HTR-8/SVneo (cell line): ENCODE measurements around the gene PLEKHA6.

ENCODE experiments used
- DNase-seq: peaks from one replicate; pipeline ENCODE4 v3.0.0; 2011; ENCODE audit warnings: low spot score, mixed read lengths; ENCODE audit not compliant: insufficient read length
- FAIRE-seq: peaks from 2 replicates; lab custom pipeline; 2011; peaks lifted over from hg19 to GRCh38; lab: Jason Lieb, UNC

PLEKHA6 gene

GRCh38 chr1:204176049-204176448, 183.7 kb downstream of the PLEKHA6 start:
- no peak for DNase-seq
- FAIRE-seq, result no peak

GRCh38 chr1:204174958-204175357, 184.8 kb downstream of the PLEKHA6 start:
- DNase-seq (no peak), FAIRE-seq (no peak)

GRCh38 chr1:204172404-204173029, 187.2 kb downstream of the PLEKHA6 start:
- no peak for DNase-seq

GRCh38 chr1:204171751-204172178, 188.0 kb downstream of the PLEKHA6 start:
- peak; percentile 26 for FAIRE-seq

More at GRCh38 chr1:204172404-204173029, 187.2 kb downstream of the PLEKHA6 start:
- no peak for FAIRE-seq

GRCh38 chr1:204170494-204171155, 189.1 kb downstream of the PLEKHA6 start:
- FAIRE-seq (peak; percentile 48), DNase-seq (no peak)

More at GRCh38 chr1:204171751-204172178, 188.0 kb downstream of the PLEKHA6 start:
- no peak for DNase-seq

GRCh38 chr1:204169858-204170257, 189.9 kb downstream of the PLEKHA6 start:
- DNase-seq (no peak), FAIRE-seq (peak; percentile 49)
